Right lung (tissue), 5 donors: ENCODE data around the gene NR2F1. TPM values are rescaled to one million over a fixed set of nuclear protein-coding genes. Genes with fewer than 3 reads are reported as not detected.
A peak's percentile ranks its signal among the peaks of the same experiment; 100 is the strongest.

ENCODE experiments used
- DNase-seq, 2 donors: peaks; one replicate each; pipeline ENCODE4 v3.0.0-alpha.2; 2013
- polyA plus RNA-seq, 5 donors: library from polyadenylated mRNA; unstranded; fragments of 120-200 nt; gene quantifications; one replicate each; pipeline versions ENCODE4 v1.2.1 to v1.2.3, GENCODE V29; 2013; ENCODE audit warnings: inconsistent platforms in 1 of 5, low replicate concordance in 1 of 5; ENCODE audit not compliant: insufficient read length in 5 of 5, insufficient read depth in 1 of 5

Gene NR2F1
- polyA plus RNA-seq, 5 donors, result 160 to 201 (median 179) TPM

- DNase-seq, result no peak
Measured at GRCh38 chr5:93603078-93603792, 20.2 kb downstream of the NR2F1 start.

GRCh38 chr5:93603793-93604643 lies 21.0 kb downstream of the NR2F1 start:
- DNase-seq, result no peak

GRCh38 chr5:93604644-93605515 lies 21.9 kb downstream of the NR2F1 start:
- DNase-seq, result no peak

GRCh38 chr5:93606382-93606752 lies 23.3 kb downstream of the NR2F1 start:
- DNase-seq, result no peak

- no peak for DNase-seq
Measured at GRCh38 chr5:93607367-93608258, 24.6 kb downstream of the NR2F1 start.

- DNase-seq, result no peak
Measured at GRCh38 chr5:93608855-93609254, 25.8 kb downstream of the NR2F1 start.

- DNase-seq, result no peak
Measured at GRCh38 chr5:93609762-93610161, 26.7 kb downstream of the NR2F1 start.

- DNase-seq, result no peak
Measured at GRCh38 chr5:93610581-93611272, 27.7 kb downstream of the NR2F1 start.

GRCh38 chr5:93611273-93611975 lies 28.4 kb downstream of the NR2F1 start:
- DNase-seq, result no peak

GRCh38 chr5:93611976-93612854 lies 29.2 kb downstream of the NR2F1 start:
- no peak for DNase-seq

- DNase-seq, result no peak
Measured at GRCh38 chr5:93612855-93613243, 29.8 kb downstream of the NR2F1 start.

GRCh38 chr5:93616538-93617174 lies 33.6 kb downstream of the NR2F1 start:
- no peak for DNase-seq

- peak; percentile 70 to 71 for DNase-seq
Measured at GRCh38 chr5:93620487-93621326, 37.7 kb downstream of the NR2F1 start.

GRCh38 chr5:93621327-93621798 lies 38.3 kb downstream of the NR2F1 start:
- DNase-seq, result peak; percentile 90 to 91

GRCh38 chr5:93622240-93622885 lies 39.3 kb downstream of the NR2F1 start:
- DNase-seq, result peak in 1 of 2 donors; percentile 73

- DNase-seq, result no peak
Measured at GRCh38 chr5:93623153-93623552, 40.1 kb downstream of the NR2F1 start.

GRCh38 chr5:93626801-93627200 lies 43.8 kb downstream of the NR2F1 start:
- DNase-seq, result no peak
